MM.1S (cell line): Measurements from ENCODE around the gene GPR17.

Experiments
- EZH2 ChIP-seq: fragments of 300-600 bp; sonication (generic); optimal IDR thresholded peaks from 2 replicates; pipeline ENCODE3; 2017; ENCODE audit warnings: low read depth, mild to moderate bottlenecking, antibody characterized with exemption, low read length, mixed read lengths
- EZH2phosphoT487 ChIP-seq: fragments of 300-600 bp; sonication (generic); IDR thresholded peaks from 2 replicates; pipeline ENCODE4 v1.6.1; 2018; ENCODE audit warnings: antibody characterized with exemption, low read length
- TF ChIP-seq, protein P1 (sequence below): fragments of 300-600 bp; sonication (generic); IDR thresholded peaks from 2 replicates; pipeline ENCODE4 v1.5.1; 2016; ENCODE audit warnings: antibody characterized with exemption, low read length, mixed read lengths

DNA sequence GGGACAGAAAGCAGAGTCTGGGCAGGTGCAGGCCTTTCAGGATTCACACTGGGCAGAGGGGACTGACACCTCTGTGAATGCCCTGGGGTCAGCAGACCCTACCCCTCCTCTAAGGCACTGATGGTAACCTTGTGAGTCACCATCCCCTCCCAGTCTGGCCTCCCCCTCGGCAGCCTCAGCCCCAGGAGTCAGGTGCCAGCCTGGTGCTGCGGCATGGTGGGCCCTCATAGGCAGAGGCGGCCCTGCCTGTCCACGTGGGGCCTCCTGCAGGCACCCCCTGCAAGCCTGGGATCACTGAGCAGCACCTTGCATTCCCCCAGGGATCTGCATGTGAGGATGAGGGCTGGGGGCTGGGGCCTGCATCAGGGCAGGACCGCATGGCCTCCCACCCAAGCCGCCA is 4.8 kb upstream of the GPR17 start:
- TF ChIP-seq, protein P1, sequence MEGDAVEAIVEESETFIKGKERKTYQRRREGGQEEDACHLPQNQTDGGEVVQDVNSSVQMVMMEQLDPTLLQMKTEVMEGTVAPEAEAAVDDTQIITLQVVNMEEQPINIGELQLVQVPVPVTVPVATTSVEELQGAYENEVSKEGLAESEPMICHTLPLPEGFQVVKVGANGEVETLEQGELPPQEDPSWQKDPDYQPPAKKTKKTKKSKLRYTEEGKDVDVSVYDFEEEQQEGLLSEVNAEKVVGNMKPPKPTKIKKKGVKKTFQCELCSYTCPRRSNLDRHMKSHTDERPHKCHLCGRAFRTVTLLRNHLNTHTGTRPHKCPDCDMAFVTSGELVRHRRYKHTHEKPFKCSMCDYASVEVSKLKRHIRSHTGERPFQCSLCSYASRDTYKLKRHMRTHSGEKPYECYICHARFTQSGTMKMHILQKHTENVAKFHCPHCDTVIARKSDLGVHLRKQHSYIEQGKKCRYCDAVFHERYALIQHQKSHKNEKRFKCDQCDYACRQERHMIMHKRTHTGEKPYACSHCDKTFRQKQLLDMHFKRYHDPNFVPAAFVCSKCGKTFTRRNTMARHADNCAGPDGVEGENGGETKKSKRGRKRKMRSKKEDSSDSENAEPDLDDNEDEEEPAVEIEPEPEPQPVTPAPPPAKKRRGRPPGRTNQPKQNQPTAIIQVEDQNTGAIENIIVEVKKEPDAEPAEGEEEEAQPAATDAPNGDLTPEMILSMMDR: no peak
- TF ChIP-seq EZH2phosphoT487: no peak
- TF ChIP-seq EZH2: no peak
